GM21786 (cell line): ENCODE measurements around the gene JAK1.

Experiments used
- ATAC-seq: cut with Tn5 transposase; IDR thresholded peaks from one replicate; pipeline ENCODE4 v1.9.1; 2021; ENCODE audit not compliant: unreplicated experiment

The JAK1 gene

GRCh38 chr1:64980745-64981600 lies 14.6 kb upstream of the JAK1 start:
- ATAC-seq, result no peak

GRCh38 chr1:64979358-64979757 lies 13.0 kb upstream of the JAK1 start:
- ATAC-seq, result no peak

- no peak for ATAC-seq
Observed at GRCh38 chr1:64976361-64976760, 10.0 kb upstream of the JAK1 start.

- ATAC-seq, result no peak
Observed at GRCh38 chr1:64975740-64976139, 9.4 kb upstream of the JAK1 start.

- no peak for ATAC-seq
Observed at GRCh38 chr1:64975127-64975526, 8.8 kb upstream of the JAK1 start.

- ATAC-seq, result no peak
Observed at GRCh38 chr1:64974288-64974825, 8.0 kb upstream of the JAK1 start.

- ATAC-seq, result no peak
Observed at GRCh38 chr1:64973061-64973647, 6.8 kb upstream of the JAK1 start.

GRCh38 chr1:64969305-64970046 lies 3.1 kb upstream of the JAK1 start:
- ATAC-seq, result no peak

GRCh38 chr1:64967381-64967780 lies 1.0 kb upstream of the JAK1 start:
- no peak for ATAC-seq

- ATAC-seq, result peak; percentile 40
Observed at GRCh38 chr1:64965366-64966157, 787 bp downstream of the JAK1 start.

GRCh38 chr1:64963466-64963865 lies 2.9 kb downstream of the JAK1 start:
- no peak for ATAC-seq

GRCh38 chr1:64962441-64962840 lies 3.9 kb downstream of the JAK1 start:
- no peak for ATAC-seq

GRCh38 chr1:64961923-64962322 lies 4.4 kb downstream of the JAK1 start:
- ATAC-seq, result no peak

- peak; percentile 69 for ATAC-seq
Observed at GRCh38 chr1:64960731-64961130, 5.6 kb downstream of the JAK1 start.

GRCh38 chr1:64959986-64960385 lies 6.4 kb downstream of the JAK1 start:
- no peak for ATAC-seq

GRCh38 chr1:64956733-64957441 lies 9.5 kb downstream of the JAK1 start:
- ATAC-seq, result peak; percentile 82

GRCh38 chr1:64956010-64956640 lies 10.2 kb downstream of the JAK1 start:
- ATAC-seq, result no peak

- ATAC-seq, result no peak
Observed at GRCh38 chr1:64955097-64956009, 11.0 kb downstream of the JAK1 start.

- ATAC-seq, result no peak
Observed at GRCh38 chr1:64953241-64953640, 13.1 kb downstream of the JAK1 start.
